HG03025 (cell line): ENCODE data around the gene CAMK2A.

ENCODE experiments used
- ATAC-seq: cut with Tn5 transposase; IDR thresholded peaks from one replicate; pipeline ENCODE4 v1.9.1; 2021; ENCODE audit warnings: mild to moderate bottlenecking, moderate library complexity; ENCODE audit not compliant: unreplicated experiment, low FRiP score

Gene CAMK2A

GRCh38 chr5:150285114-150285513, 4.5 kb downstream of the CAMK2A start:
- no peak for ATAC-seq

GRCh38 chr5:150284311-150284710, 5.3 kb downstream of the CAMK2A start:
- ATAC-seq, result no peak

GRCh38 chr5:150283904-150284303, 5.7 kb downstream of the CAMK2A start:
- no peak for ATAC-seq

GRCh38 chr5:150281987-150282386, 7.6 kb downstream of the CAMK2A start:
- ATAC-seq, result no peak

- no peak for ATAC-seq
Observed at GRCh38 chr5:150279330-150280020, 10.1 kb downstream of the CAMK2A start.

GRCh38 chr5:150278916-150279315, 10.7 kb downstream of the CAMK2A start:
- ATAC-seq, result no peak

GRCh38 chr5:150278046-150278730, 11.4 kb downstream of the CAMK2A start:
- ATAC-seq, result no peak

GRCh38 chr5:150277043-150277442, 12.5 kb downstream of the CAMK2A start:
- ATAC-seq, result no peak

- ATAC-seq, result no peak
Observed at GRCh38 chr5:150274811-150275210, 14.8 kb downstream of the CAMK2A start.

GRCh38 chr5:150272531-150272930, 17.0 kb downstream of the CAMK2A start:
- ATAC-seq, result no peak

GRCh38 chr5:150271923-150272322, 17.6 kb downstream of the CAMK2A start:
- no peak for ATAC-seq

- ATAC-seq, result no peak
Observed at GRCh38 chr5:150271296-150271692, 18.3 kb downstream of the CAMK2A start.

- no peak for ATAC-seq
Observed at GRCh38 chr5:150270541-150271295, 18.9 kb downstream of the CAMK2A start.

- ATAC-seq, result no peak
Observed at GRCh38 chr5:150266871-150267291, 22.7 kb downstream of the CAMK2A start.

GRCh38 chr5:150265870-150266383, 23.6 kb downstream of the CAMK2A start:
- ATAC-seq, result no peak

- no peak for ATAC-seq
Observed at GRCh38 chr5:150264667-150265603, 24.6 kb downstream of the CAMK2A start.

GRCh38 chr5:150263801-150264621, 25.6 kb downstream of the CAMK2A start:
- no peak for ATAC-seq

GRCh38 chr5:150263375-150263775, 26.2 kb downstream of the CAMK2A start:
- ATAC-seq, result no peak

GRCh38 chr5:150262502-150262901, 27.1 kb downstream of the CAMK2A start:
- no peak for ATAC-seq
